GM12878 (cell line): ENCODE measurements around the gene SPIRE1. TPM values are rescaled to one million over a fixed set of nuclear protein-coding genes. Genes with fewer than 3 reads are reported as not detected.

Source experiments
- ATAC-seq: fragments of 200-7000 bp; cut with Tn5 transposase; 3 replicates; pipeline ENCODE4 v1.9.1; 2020; ENCODE audit warnings: mild to moderate bottlenecking, moderate library complexity
- BruUV-seq: library from RNA; stranded (reverse); fragments of 400-500 nt; replicated peaks from 2 replicates; lab custom pipeline; 2021; lab: Mats Ljungman, UMichigan
- CTCF ChIA-PET: fragments of 300-600 bp; sonication (Branson Sonifier 250); formaldehyde crosslinking; extraction: SDS; loops from one replicate; lab custom pipeline; 2021; ENCODE audit warnings: inconsistent platforms; lab: Yijun Ruan, JAX
- POLR2A ChIA-PET: fragments of 350-600 bp; formaldehyde crosslinking; extraction: SDS; loops from one replicate; lab custom pipeline; 2021; ENCODE audit warnings: inconsistent platforms; lab: Charles Lee
- RAD21 ChIA-PET: fragments of 300-600 bp; sonication (Branson Sonifier 250); formaldehyde crosslinking; loops from one replicate; lab custom pipeline; 2023; ENCODE audit warnings: antibody characterized with exemption; ENCODE audit not compliant: unreplicated experiment; lab: Charles Lee
- SMC1A ChIA-PET: fragments of 300-600 bp; sonication (Branson Sonifier 250); formaldehyde crosslinking; loops from one replicate; lab custom pipeline; 2023; ENCODE audit not compliant: unreplicated experiment, uncharacterized antibody; lab: Charles Lee
- DNase-seq: peaks from one replicate; pipeline ENCODE4 v3.0.0-alpha.2; 2011; ENCODE audit warnings: low read depth, low spot score
- FAIRE-seq: peaks from 3 replicates; lab custom pipeline; 2011; peaks lifted over from hg19 to GRCh38; lab: Jason Lieb, UNC
- H2AFZ ChIP-seq: 2 replicates; pipeline ENCODE4 v1.6.0; 2011; ENCODE audit warnings: low read depth, low read length, control low read depth; ENCODE audit not compliant: control insufficient read depth
- H3K27ac ChIP-seq: 2 replicates; pipeline ENCODE4 v1.5.1; 2011; ENCODE audit warnings: control low read depth; ENCODE audit not compliant: control insufficient read depth, insufficient read depth
- H3K27me3 ChIP-seq, 2 experiments: replicated peaks in 1 of 2; 2 replicates each; pipeline versions ENCODE4 v1.6.0 to v1.6.1; 2011; ENCODE audit warnings: low read length in 1 of 2; ENCODE audit not compliant: control insufficient read depth in 2 of 2, insufficient read depth in 2 of 2
- H3K36me3 ChIP-seq, 2 experiments: 2 replicates each; pipeline ENCODE4 v1.5.1; 2011; ENCODE audit warnings: low read length in 1 of 2; ENCODE audit not compliant: control insufficient read depth in 2 of 2, insufficient read depth in 2 of 2
- H3K4me1 ChIP-seq: 2 replicates; pipeline ENCODE4 v1.6.1; 2011; ENCODE audit warnings: mild to moderate bottlenecking, low read length, moderate library complexity, mixed read lengths; ENCODE audit not compliant: control insufficient read depth, insufficient read depth
- H3K4me2 ChIP-seq: 2 replicates; pipeline ENCODE4 v1.6.0; 2011; ENCODE audit warnings: control low read depth; ENCODE audit not compliant: control insufficient read depth, insufficient read depth
- H3K4me3 ChIP-seq: fragments of 200-600 bp; sonication (generic); 2 replicates; pipeline ENCODE4 v1.5.1; 2016
- H3K79me2 ChIP-seq: 2 replicates; pipeline ENCODE4 v1.6.0; 2011; ENCODE audit warnings: low read length; ENCODE audit not compliant: control insufficient read depth, insufficient read depth
- H3K9ac ChIP-seq: 2 replicates; pipeline ENCODE4 v1.8.0; 2011; ENCODE audit warnings: low read length, control low read depth, mixed read lengths; ENCODE audit not compliant: control insufficient read depth, insufficient read depth
- H3K9me3 ChIP-seq: replicated peaks from 3 replicates; pipeline ENCODE4 v1.5.1; 2011; ENCODE audit warnings: mild to moderate bottlenecking, low read length; ENCODE audit not compliant: control insufficient read depth, insufficient read depth
- H4K20me1 ChIP-seq: 2 replicates; pipeline ENCODE4 v1.6.0; 2011; ENCODE audit not compliant: control insufficient read depth, insufficient read depth
- FOXM1 ChIP-seq: IDR thresholded peaks from 2 replicates; pipeline ENCODE4 v1.6.1; 2012; ENCODE audit warnings: low read depth, mild to moderate bottlenecking, inconsistent platforms, low read length, moderate library complexity
- KLF5 ChIP-seq: fragments of 450-650 bp; IDR thresholded peaks from 2 replicates; pipeline ENCODE4 v1.6.1; 2014; ENCODE audit warnings: mild to moderate bottlenecking; ENCODE audit not compliant: partially characterized antibody
- MEF2A ChIP-seq: IDR thresholded peaks from 2 replicates; pipeline ENCODE4 v1.6.1; 2011; ENCODE audit warnings: low read depth, mild to moderate bottlenecking, low read length, moderate library complexity; ENCODE audit not compliant: insufficient read depth
- NR2C1 ChIP-seq: fragments of 450-650 bp; IDR thresholded peaks from 2 replicates; pipeline ENCODE4 v1.6.1; 2017; ENCODE audit warnings: antibody characterized with exemption, mild to moderate bottlenecking, moderate library complexity
- RB1 ChIP-seq: fragments of 450-650 bp; formaldehyde crosslinking; IDR thresholded peaks from 2 replicates; pipeline ENCODE4 v1.6.1; 2017; ENCODE audit warnings: mild to moderate bottlenecking, borderline replicate concordance
- SP1 ChIP-seq: IDR thresholded peaks from one replicate; pipeline ENCODE4 v1.6.1; 2011; ENCODE audit warnings: low read depth, low read length
- TAF1 ChIP-seq: IDR thresholded peaks from 2 replicates; pipeline ENCODE4 v1.6.1; 2011; ENCODE audit warnings: mild to moderate bottlenecking, low read depth, low read length, borderline replicate concordance
- TARDBP ChIP-seq: IDR thresholded peaks from 2 replicates; pipeline ENCODE4 v1.6.1; 2016; ENCODE audit warnings: borderline replicate concordance
- WGBS: methylation state at CpG from one replicate; pipeline ENCODE4 v1.1.6; 2016; ENCODE audit warnings: low lambda C conversion rate; ENCODE audit not compliant: insufficient replicate concordance, insufficient coverage; ENCODE audit errors: missing lambda C conversion rate; 5-methylcytosine and 5-hydroxymethylcytosine counted together
- in situ Hi-C: fragments of 300-500 bp; cut with MboI; formaldehyde crosslinking; loops from 9 replicates; pipeline ENCODE4 v1.14.3; 2018; ENCODE audit warnings: mixed read lengths
- intact Hi-C: fragments of 100-400 bp; cut with micrococcal nuclease; formaldehyde crosslinking; loops from one replicate; pipeline ENCODE4 v1.14.2; 2022; ENCODE audit not compliant: unreplicated experiment
- polyA plus RNA-seq, 11 experiments: library from polyadenylated mRNA; depleted of rRNA in 4 of 11; unstranded in 6 of 11; stranded (reverse) in 5 of 11; fragments of >200 nt; fragmentation: Nextera tagmentation in 4 of 11; fragmentation: Illumina TruSeq in 1 of 11; extraction: Ambion mirVana in 4 of 11; extraction: Trizol in 1 of 11; gene quantifications; 1 replicate in 1 of 11; 2 replicates in 10 of 11; pipeline versions ENCODE4 v1.2.1 to v1.2.3, GENCODE V29; 2011 to 2016; ENCODE audit warnings: inconsistent platforms in 2 of 11, missing spikeins in 2 of 11, low read depth in 1 of 11
- total RNA-seq, 4 experiments: library from RNA; depleted of rRNA in 3 of 4; stranded (reverse); fragments of >200 nt in 3 of 4; fragmentation: Illumina TruSeq in 1 of 4; extraction: Trizol in 1 of 4; gene quantifications; 2 replicates each; pipeline versions ENCODE4 v1.2.1 to v1.2.3, GENCODE V29; 2013 to 2021
- TF ChIP-seq, protein P1 (sequence below): fragments of 450-650 bp; formaldehyde crosslinking; IDR thresholded peaks from 2 replicates; pipeline ENCODE4 v1.4.0; 2020; ENCODE audit warnings: mild to moderate bottlenecking, moderate library complexity
- TF ChIP-seq, protein P2 (sequence below): fragments of 150-350 bp; IDR thresholded peaks from 2 replicates; pipeline ENCODE4 v1.6.1; 2014; ENCODE audit warnings: mild to moderate bottlenecking, low read depth, low read length
- TF ChIP-seq, protein P3 (sequence below): fragments of 450-650 bp; IDR thresholded peaks from 2 replicates; pipeline ENCODE4 v1.6.1; 2014; ENCODE audit warnings: mild to moderate bottlenecking

Gene SPIRE1
- total and polyA plus RNA-seq, 10 of the 15 experiments (the other 5 are each of a cell fraction or from before 2014, with no cell fraction given), result 0.18 to 9.2 (median 4.3) TPM

DNA sequence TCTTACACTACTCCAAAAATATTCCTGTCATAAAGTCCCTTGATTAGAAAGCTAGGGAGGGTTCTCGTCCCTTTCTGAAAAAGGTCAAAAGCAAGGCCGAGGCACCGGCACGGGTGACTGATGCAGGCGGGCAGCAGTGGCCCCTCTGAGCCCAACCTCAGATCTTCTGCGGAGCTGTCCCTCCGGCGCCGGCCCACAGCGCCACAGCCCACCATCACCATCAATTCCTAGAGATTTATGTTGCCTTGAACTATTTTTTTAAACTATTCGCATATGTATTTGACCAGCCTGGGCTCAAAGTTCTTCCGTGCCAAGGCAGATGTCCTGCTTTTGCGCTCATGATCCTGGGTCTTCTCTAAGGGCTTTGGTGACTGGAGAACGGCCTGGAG is 223.4 kb downstream of the SPIRE1 start:
- Histone ChIP-seq H3K9ac (no peak overlapping the region), H3K4me3 (no peak overlapping the region), H4K20me1 (no peaks in the 10 kb centered on the region), H3K4me2 (no peak overlapping the region), H3K4me1 (no peaks in the 10 kb centered on the region), H3K27me3 (no peaks in the 10 kb centered on the region), H3K9me3 (no peaks in the 10 kb centered on the region), H3K36me3 (no peaks in the 10 kb centered on the region; a peak in 2 of 4 replicates), H2AFZ (no peak overlapping the region), H3K27ac (no peak overlapping the region), H3K79me2 (no peaks in the 10 kb centered on the region)
- POLR2A ChIA-PET, result no interaction called here
- no TSS peak for BruUV-seq
- ATAC-seq, result no peak
- no peak for FAIRE-seq
- SMC1A ChIA-PET, result no interaction called here
- TF ChIP-seq, protein P1, sequence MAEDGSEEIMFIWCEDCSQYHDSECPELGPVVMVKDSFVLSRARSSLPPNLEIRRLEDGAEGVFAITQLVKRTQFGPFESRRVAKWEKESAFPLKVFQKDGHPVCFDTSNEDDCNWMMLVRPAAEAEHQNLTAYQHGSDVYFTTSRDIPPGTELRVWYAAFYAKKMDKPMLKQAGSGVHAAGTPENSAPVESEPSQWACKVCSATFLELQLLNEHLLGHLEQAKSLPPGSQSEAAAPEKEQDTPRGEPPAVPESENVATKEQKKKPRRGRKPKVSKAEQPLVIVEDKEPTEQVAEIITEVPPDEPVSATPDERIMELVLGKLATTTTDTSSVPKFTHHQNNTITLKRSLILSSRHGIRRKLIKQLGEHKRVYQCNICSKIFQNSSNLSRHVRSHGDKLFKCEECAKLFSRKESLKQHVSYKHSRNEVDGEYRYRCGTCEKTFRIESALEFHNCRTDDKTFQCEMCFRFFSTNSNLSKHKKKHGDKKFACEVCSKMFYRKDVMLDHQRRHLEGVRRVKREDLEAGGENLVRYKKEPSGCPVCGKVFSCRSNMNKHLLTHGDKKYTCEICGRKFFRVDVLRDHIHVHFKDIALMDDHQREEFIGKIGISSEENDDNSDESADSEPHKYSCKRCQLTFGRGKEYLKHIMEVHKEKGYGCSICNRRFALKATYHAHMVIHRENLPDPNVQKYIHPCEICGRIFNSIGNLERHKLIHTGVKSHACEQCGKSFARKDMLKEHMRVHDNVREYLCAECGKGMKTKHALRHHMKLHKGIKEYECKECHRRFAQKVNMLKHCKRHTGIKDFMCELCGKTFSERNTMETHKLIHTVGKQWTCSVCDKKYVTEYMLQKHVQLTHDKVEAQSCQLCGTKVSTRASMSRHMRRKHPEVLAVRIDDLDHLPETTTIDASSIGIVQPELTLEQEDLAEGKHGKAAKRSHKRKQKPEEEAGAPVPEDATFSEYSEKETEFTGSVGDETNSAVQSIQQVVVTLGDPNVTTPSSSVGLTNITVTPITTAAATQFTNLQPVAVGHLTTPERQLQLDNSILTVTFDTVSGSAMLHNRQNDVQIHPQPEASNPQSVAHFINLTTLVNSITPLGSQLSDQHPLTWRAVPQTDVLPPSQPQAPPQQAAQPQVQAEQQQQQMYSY (CRISPR knock-in tag), result no peak
- RAD21 ChIA-PET, result no interaction called here
- in situ Hi-C loops (no loop called here), intact Hi-C loops (no loop called here)
- no peak for DNase-seq
- WGBS, result 97% methylated on average over 14 of the region's 14 CpGs
- CTCF ChIA-PET, result no interaction called here

DNA sequence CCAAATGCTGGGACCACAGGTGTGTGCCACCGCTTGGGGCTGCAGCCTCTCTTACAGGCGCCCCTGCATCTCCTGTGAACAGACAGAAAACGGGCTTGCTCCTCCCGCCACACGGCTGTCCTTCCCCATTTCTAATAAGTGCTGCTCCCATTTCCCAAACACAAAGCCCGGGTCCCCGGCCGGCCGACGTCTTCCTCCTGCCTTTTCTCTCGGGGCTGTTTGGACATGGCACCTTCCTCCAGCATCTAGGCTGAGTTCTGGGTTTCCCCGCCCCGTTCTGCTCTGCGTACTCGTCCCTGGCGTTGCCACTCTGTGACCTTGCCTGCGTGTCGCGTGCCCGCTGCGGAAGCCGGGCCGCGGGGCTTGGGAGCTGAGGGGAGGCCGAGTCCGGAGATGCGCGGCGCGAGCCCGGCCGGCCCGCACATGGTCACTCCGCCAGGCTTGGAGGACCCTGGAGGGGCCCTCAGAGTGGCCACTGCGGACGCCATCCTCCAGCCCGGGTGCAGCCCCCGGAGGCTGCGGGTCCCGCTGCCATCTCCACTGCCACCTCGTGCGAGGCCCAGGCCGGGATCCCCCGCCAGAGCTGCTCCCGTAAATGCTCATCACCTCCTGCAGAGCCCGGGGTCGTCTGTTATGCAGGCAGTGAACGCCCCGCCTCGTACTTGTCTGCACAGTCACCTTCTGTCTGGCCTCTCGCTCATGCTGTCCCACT is 223.9 kb downstream of the SPIRE1 start:
- no peaks in the 10 kb centered on the region for H3K27me3 ChIP-seq
- H3K27ac ChIP-seq, result no peak overlapping the region
- FAIRE-seq, result no peak
- H3K36me3 ChIP-seq, result no peaks in the 10 kb centered on the region; a peak in 3 of 4 replicates
- in situ Hi-C loops, result no loop called here
- H2AFZ ChIP-seq, result no peak overlapping the region
- no TSS peak for BruUV-seq
- no peak overlapping the region for H3K4me3 ChIP-seq
- H4K20me1 ChIP-seq, result no peaks in the 10 kb centered on the region
- H3K9ac ChIP-seq, result no peak overlapping the region
- SMC1A ChIA-PET, result no interaction called here
- WGBS, result 98% methylated on average over 51 of the region's 51 CpGs
- no peaks in the 10 kb centered on the region for H3K4me1 ChIP-seq
- CTCF ChIA-PET, result no interaction called here
- POLR2A ChIA-PET, result no interaction called here
- no peaks in the 10 kb centered on the region for H3K9me3 ChIP-seq
- RAD21 ChIA-PET, result no interaction called here
- DNase-seq, result no peak
- no peaks in the 10 kb centered on the region for H3K79me2 ChIP-seq
- H3K4me2 ChIP-seq, result no peak overlapping the region
- no peak for ATAC-seq
- intact Hi-C loops, result no loop called here
- no peak for TF ChIP-seq TARDBP
- TF ChIP-seq, protein P2, sequence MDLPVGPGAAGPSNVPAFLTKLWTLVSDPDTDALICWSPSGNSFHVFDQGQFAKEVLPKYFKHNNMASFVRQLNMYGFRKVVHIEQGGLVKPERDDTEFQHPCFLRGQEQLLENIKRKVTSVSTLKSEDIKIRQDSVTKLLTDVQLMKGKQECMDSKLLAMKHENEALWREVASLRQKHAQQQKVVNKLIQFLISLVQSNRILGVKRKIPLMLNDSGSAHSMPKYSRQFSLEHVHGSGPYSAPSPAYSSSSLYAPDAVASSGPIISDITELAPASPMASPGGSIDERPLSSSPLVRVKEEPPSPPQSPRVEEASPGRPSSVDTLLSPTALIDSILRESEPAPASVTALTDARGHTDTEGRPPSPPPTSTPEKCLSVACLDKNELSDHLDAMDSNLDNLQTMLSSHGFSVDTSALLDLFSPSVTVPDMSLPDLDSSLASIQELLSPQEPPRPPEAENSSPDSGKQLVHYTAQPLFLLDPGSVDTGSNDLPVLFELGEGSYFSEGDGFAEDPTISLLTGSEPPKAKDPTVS, result no peak
- TF ChIP-seq FOXM1, result no peak
- no peak for TF ChIP-seq TAF1
- TF ChIP-seq RB1, result no peak
- no peak for TF ChIP-seq SP1
- no peak for TF ChIP-seq MEF2A
- TF ChIP-seq NR2C1, result no peak
- no peak for TF ChIP-seq KLF5
- TF ChIP-seq, protein P3, sequence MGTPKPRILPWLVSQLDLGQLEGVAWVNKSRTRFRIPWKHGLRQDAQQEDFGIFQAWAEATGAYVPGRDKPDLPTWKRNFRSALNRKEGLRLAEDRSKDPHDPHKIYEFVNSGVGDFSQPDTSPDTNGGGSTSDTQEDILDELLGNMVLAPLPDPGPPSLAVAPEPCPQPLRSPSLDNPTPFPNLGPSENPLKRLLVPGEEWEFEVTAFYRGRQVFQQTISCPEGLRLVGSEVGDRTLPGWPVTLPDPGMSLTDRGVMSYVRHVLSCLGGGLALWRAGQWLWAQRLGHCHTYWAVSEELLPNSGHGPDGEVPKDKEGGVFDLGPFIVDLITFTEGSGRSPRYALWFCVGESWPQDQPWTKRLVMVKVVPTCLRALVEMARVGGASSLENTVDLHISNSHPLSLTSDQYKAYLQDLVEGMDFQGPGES, result no peak
